CD4-positive, CD25-positive, alpha-beta regulatory T cell (primary cell): Measurements from ENCODE around the gene GORASP2. TPM values are rescaled to one million over a fixed set of nuclear protein-coding genes. Genes with fewer than 3 reads are reported as not detected.

ENCODE experiments used
- ATAC-seq, 2 donors: fragments of 150-1000 bp; cut with Tn5 transposase; one replicate each; pipeline ENCODE4 v1.10.0; 2021; ENCODE audit warnings: low read depth in 2 of 2, moderate number of reproducible peaks in 2 of 2, moderate library complexity in 1 of 2
- DNase-seq, 3 donors: peaks; one replicate each; pipeline versions ENCODE4 v3.0.0 to v3.0.0-alpha.2; 2012 to 2022; ENCODE audit warnings: mixed read lengths in 1 of 3
- H3K27ac ChIP-seq: one replicate; pipeline ENCODE4 v1.7.0; 2013; ENCODE audit warnings: mild to moderate bottlenecking, low read length; ENCODE audit not compliant: insufficient read depth, poor library complexity, severe bottlenecking
- H3K27me3 ChIP-seq: one replicate; pipeline ENCODE4 v1.7.0; 2013; ENCODE audit warnings: low read length; ENCODE audit not compliant: control insufficient read depth, insufficient read depth
- H3K36me3 ChIP-seq: one replicate; pipeline ENCODE4 v1.7.0; 2013; ENCODE audit warnings: mild to moderate bottlenecking, low read length, moderate library complexity; ENCODE audit not compliant: control insufficient read depth, insufficient read depth
- H3K4me1 ChIP-seq: 2 replicates; pipeline ENCODE4 v1.7.0; 2013; ENCODE audit warnings: mild to moderate bottlenecking, low read length; ENCODE audit not compliant: insufficient read depth, control insufficient read depth, poor library complexity, severe bottlenecking
- H3K4me3 ChIP-seq: one replicate; pipeline ENCODE4 v1.7.0; 2013; ENCODE audit warnings: low read depth, mild to moderate bottlenecking, low read length, moderate library complexity
- H3K9me3 ChIP-seq, 2 experiments: 1 replicate in 1 of 2; 2 replicates in 1 of 2; pipeline ENCODE4 v1.7.0; 2013; ENCODE audit warnings: low read length in 2 of 2, mild to moderate bottlenecking in 1 of 2, moderate library complexity in 1 of 2; ENCODE audit not compliant: control insufficient read depth in 2 of 2
- H3K27ac Mint-ChIP-seq, 3 donors: one replicate each; pipeline ENCODE4 v1.8.0; 2020 to 2022; ENCODE audit warnings: mild to moderate bottlenecking in 3 of 3, mixed read lengths in 3 of 3, moderate library complexity in 2 of 3
- H3K27me3 Mint-ChIP-seq: one replicate; pipeline ENCODE4 v1.8.0; 2022; ENCODE audit warnings: mild to moderate bottlenecking, mixed read lengths
- H3K36me3 Mint-ChIP-seq: one replicate; pipeline ENCODE4 v1.8.0; 2020; ENCODE audit warnings: mixed read lengths
- H3K4me1 Mint-ChIP-seq, 4 donors: one replicate each; pipeline ENCODE4 v1.8.0; 2020 to 2022; ENCODE audit warnings: mixed read lengths in 4 of 4, mild to moderate bottlenecking in 1 of 4
- H3K4me3 Mint-ChIP-seq, 4 donors: one replicate each; pipeline ENCODE4 v1.8.0; 2020 to 2022; ENCODE audit warnings: mild to moderate bottlenecking in 4 of 4, mixed read lengths in 4 of 4, moderate library complexity in 3 of 4
- H3K9me3 Mint-ChIP-seq, 7 donors: one replicate each; pipeline ENCODE4 v1.8.0; 2020 to 2022; ENCODE audit warnings: mixed read lengths in 7 of 7, mild to moderate bottlenecking in 3 of 7, moderate library complexity in 2 of 7
- polyA plus RNA-seq, 4 donors: library from polyadenylated mRNA; unstranded; fragments of 300-500 nt; fragmentation: Illumina TruSeq; gene quantifications; one replicate each; pipeline ENCODE4 v1.2.3, GENCODE V29; 2021
- total RNA-seq: library from RNA; stranded (reverse); gene quantifications from one replicate; pipeline ENCODE4 v1.2.3, GENCODE V29; 2022

GORASP2 gene
- total and polyA plus RNA-seq, 5 donors from 2014 or later, result 77.5 to 98.9 (median 92.1) TPM

DNA sequence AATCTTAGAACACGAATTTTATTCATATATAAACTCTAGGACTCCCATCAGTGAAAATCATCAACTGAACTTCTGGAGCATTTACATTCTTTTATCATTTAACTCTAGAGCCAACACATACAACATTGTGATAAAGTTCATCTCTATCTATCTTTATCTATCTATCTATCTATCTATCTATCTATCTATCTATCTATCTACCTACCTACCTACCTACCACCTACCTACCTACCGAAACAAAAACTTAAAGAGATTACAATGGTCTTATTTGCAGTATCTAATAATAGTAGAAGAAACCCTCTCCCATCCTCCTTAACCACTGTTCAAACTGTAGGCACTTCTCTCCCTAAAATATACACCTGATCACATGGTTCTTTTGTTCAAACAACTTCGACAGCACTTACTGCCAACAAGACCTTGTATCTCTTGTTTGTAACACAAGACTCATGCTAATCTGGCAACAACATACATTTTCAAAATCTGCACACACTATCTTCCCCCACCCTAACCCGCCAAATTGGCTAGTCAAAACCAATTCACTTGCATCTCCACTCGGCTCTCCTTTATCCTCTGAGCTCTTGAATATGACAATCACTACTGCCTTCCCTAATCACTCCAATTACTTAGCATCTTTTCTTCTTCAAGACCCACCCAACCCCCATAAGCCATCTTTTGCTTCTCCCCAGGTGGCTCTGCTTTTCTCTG, 69.0 kb downstream of the GORASP2 start:
- no peak overlapping the region for H3K4me3 ChIP-seq

DNA sequence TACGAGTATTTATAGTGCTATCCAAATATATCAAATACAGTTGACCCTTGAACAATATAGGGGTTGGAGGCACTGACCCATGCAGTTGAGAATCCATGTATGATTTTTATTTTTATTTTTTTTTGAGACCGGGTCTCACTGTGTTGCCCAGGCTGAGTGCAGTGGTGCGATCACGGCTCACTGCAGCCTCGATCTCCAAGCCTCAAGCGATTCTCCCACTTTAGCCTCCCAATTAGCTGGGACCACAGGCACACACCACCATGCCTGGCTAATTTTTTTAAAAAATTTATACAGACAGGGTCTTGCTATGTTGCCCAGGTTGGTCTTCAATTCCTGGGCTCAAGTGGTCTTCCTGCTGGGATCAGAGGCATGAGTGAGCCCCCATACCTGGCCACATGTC, 70.6 kb downstream of the GORASP2 start:
- Mint-ChIP-seq H3K4me3 (no peak overlapping the region), H3K4me1 (peaks cover 0 to 24% (median 2%) of the 10 kb centered on the region in 4 donors), H3K36me3 (peaks cover 42% of the 10 kb centered on the region), H3K27me3 (no peaks in the 10 kb centered on the region), H3K27ac (no peak overlapping the region), H3K9me3 (no peaks in the 10 kb centered on the region)
- no peak overlapping the region for H3K27ac ChIP-seq
- no peaks in the 10 kb centered on the region for H3K4me1 ChIP-seq
- DNase-seq (no peak), ATAC-seq (no peak)
- no peaks in the 10 kb centered on the region for H3K27me3 ChIP-seq
- H3K36me3 ChIP-seq, result peaks cover 57% of the 10 kb centered on the region
- no peaks in the 10 kb centered on the region for H3K9me3 ChIP-seq
- no peak overlapping the region for H3K4me3 ChIP-seq

More for the DNA sequence above, 69.0 kb downstream of the GORASP2 start:
- no peak overlapping the region for H3K27ac ChIP-seq
- H3K4me1 ChIP-seq, result no peaks in the 10 kb centered on the region
- H3K27me3 ChIP-seq, result no peaks in the 10 kb centered on the region
- Mint-ChIP-seq H3K36me3 (peaks cover 44% of the 10 kb centered on the region), H3K4me1 (peaks cover 0 to 24% (median 2%) of the 10 kb centered on the region in 4 donors), H3K9me3 (no peaks in the 10 kb centered on the region), H3K27ac (peak overlapping the region; percentile 9 to 87 (median 77)), H3K27me3 (no peaks in the 10 kb centered on the region), H3K4me3 (no peak overlapping the region)
- DNase-seq (no peak), ATAC-seq (no peak)
- peaks cover 59% of the 10 kb centered on the region for H3K36me3 ChIP-seq
- no peaks in the 10 kb centered on the region for H3K9me3 ChIP-seq

DNA sequence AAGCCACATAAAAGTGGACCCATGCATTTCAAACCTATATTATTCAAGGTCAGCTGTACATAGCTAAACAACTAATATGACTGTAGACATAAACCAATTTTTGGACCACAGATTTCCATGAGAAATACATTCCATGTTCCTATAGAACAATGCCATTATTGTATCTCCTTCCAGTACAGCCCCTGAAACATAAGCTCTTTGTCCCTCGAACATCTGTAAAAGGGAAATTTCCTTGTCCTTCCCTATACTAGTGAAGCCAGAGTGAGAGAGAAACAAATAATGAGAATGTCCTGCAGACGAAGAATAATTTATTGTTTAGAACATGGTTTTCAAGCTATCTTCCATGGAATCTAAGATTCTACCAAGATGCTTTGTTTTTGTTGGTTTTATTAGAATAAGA, 75.3 kb downstream of the GORASP2 start:
- DNase-seq, result no peak
- H3K27ac ChIP-seq, result no peak overlapping the region
- no peak overlapping the region for H3K4me3 ChIP-seq
- Mint-ChIP-seq H3K4me3 (no peak overlapping the region), H3K36me3 (peaks cover 47% of the 10 kb centered on the region), H3K27ac (no peak overlapping the region), H3K4me1 (peaks cover 6 to 13% (median 7%) of the 10 kb centered on the region in 4 donors), H3K27me3 (no peaks in the 10 kb centered on the region), H3K9me3 (no peaks in the 10 kb centered on the region)
- H3K27me3 ChIP-seq, result no peaks in the 10 kb centered on the region
- H3K36me3 ChIP-seq, result peaks cover 59% of the 10 kb centered on the region
- H3K9me3 ChIP-seq, result no peaks in the 10 kb centered on the region
- H3K4me1 ChIP-seq, result no peaks in the 10 kb centered on the region
- no peak for ATAC-seq

DNA sequence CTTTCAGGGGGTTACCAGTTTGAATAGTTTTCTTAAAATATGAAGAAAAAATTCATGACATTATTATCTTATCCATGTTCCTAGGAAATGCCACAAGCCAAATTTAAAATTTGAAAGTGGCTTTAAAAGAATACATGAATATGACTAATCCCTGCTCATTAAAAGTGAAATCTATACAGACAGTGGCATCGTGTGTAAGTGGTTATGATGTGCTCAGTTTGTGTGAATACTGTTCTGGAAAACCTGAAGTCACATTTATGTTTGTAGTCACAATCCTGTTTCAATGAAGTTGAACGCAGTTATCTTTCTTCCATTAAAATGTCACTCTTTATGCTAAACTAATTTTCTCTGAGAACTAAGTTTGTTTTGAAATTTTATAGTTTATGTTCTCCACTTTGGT, 75.8 kb downstream of the GORASP2 start:
- no peaks in the 10 kb centered on the region for H3K4me1 ChIP-seq
- H3K27ac ChIP-seq, result no peak overlapping the region
- H3K4me3 ChIP-seq, result no peak overlapping the region
- no peak overlapping the region for H3K27ac Mint-ChIP-seq
- H3K36me3 Mint-ChIP-seq, result peaks cover 51% of the 10 kb centered on the region
- peaks cover 7 to 15% (median 9%) of the 10 kb centered on the region in 4 donors for H3K4me1 Mint-ChIP-seq
- H3K9me3 ChIP-seq, result no peaks in the 10 kb centered on the region
- no peak overlapping the region for H3K4me3 Mint-ChIP-seq
- no peaks in the 10 kb centered on the region for H3K9me3 Mint-ChIP-seq
- peaks cover 60% of the 10 kb centered on the region for H3K36me3 ChIP-seq
- no peak for DNase-seq
- ATAC-seq, result no peak
- H3K27me3 Mint-ChIP-seq, result no peaks in the 10 kb centered on the region
- no peaks in the 10 kb centered on the region for H3K27me3 ChIP-seq

DNA sequence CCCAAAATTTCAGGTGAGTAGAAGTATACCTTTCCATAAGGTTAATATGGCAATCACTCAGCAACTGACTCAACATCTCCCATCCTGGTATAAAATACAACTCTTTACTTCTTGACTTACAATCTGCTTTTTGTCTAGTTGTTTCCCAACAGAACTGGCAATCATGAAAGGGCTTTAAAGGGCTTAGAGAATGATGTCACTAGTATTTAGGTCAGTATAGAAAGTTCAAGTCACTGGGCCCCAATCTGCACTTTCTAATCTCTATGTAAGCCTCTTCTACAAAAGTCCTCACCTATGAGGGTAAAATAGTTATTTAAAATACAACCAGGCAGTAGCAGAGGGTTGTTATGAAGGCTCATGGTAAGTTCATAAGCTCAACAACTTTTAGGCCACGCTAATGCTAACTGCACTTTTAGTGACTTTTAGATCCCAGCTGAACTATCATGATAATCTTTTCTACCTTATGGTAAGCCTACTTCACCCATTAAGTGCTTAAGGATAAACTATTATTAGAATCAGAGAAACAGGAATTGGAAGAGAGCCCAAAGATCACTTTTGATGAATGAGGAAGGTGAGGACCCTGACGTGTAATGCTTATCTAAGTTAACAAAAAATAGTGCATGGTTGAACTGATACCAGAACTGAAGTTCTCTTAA, 79.6 kb downstream of the GORASP2 start:
- Histone ChIP-seq H3K4me1 (no peaks in the 10 kb centered on the region), H3K36me3 (peaks cover 67% of the 10 kb centered on the region), H3K4me3 (no peak overlapping the region), H3K27ac (no peak overlapping the region), H3K27me3 (no peaks in the 10 kb centered on the region), H3K9me3 (no peaks in the 10 kb centered on the region)
- no peak for ATAC-seq
- peak overlapping the region in 1 of 3 donors; percentile 84 for H3K27ac Mint-ChIP-seq
- no peak for DNase-seq
- H3K27me3 Mint-ChIP-seq, result no peaks in the 10 kb centered on the region
- H3K4me3 Mint-ChIP-seq, result no peak overlapping the region
- peaks cover 55% of the 10 kb centered on the region for H3K36me3 Mint-ChIP-seq
- peaks cover 13 to 18% (median 16%) of the 10 kb centered on the region in 4 donors for H3K4me1 Mint-ChIP-seq
- H3K9me3 Mint-ChIP-seq, result no peaks in the 10 kb centered on the region

DNA sequence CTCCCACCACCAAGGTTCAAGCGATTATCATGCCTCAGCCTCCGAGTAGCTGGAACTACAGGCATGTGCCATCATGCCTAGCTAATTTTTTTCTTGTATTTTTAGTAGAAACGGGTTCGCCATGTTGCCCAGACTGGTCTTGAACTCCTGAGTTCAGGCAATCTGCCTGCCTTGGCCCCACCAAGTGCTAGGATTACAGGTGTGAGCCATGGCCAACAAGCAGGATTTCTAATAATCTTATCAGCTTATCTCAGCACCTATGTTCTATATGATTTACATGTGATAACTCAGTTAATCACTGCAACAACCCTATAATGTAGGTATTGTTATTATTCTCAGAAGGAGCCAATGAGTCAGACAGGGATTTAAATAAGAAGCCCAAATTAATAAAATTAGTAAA, 80.3 kb downstream of the GORASP2 start:
- peak overlapping the region in 1 of 3 donors; percentile 32 for H3K27ac Mint-ChIP-seq
- H3K36me3 Mint-ChIP-seq, result peaks cover 59% of the 10 kb centered on the region
- peaks cover 13 to 23% (median 16%) of the 10 kb centered on the region in 4 donors for H3K4me1 Mint-ChIP-seq
- H3K4me3 ChIP-seq, result no peak overlapping the region
- H3K36me3 ChIP-seq, result peaks cover 67% of the 10 kb centered on the region
- ATAC-seq, result no peak
- H3K27ac ChIP-seq, result no peak overlapping the region
- no peak for DNase-seq
- H3K4me3 Mint-ChIP-seq, result no peak overlapping the region
- H3K9me3 ChIP-seq, result no peaks in the 10 kb centered on the region
- no peaks in the 10 kb centered on the region for H3K27me3 Mint-ChIP-seq
- H3K9me3 Mint-ChIP-seq, result no peaks in the 10 kb centered on the region
- no peaks in the 10 kb centered on the region for H3K27me3 ChIP-seq
- no peaks in the 10 kb centered on the region for H3K4me1 ChIP-seq

DNA sequence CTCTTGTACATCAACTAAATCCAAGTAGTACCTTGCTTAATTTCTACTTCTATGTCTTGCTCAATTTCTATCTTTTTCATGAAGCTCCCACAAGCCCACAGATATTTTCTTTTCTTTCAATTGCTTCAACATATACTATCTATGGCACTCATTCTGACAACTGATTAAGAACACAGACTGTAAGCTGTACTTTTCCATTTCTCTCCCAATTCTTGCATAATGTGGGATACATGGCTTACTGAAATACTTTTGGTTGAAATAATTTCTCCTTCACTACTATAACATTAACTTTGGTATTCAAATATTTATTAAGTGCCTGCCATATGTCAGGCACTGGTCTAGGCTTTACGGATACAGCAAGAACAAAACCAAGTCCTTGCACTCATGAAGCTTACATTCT, 84.8 kb downstream of the GORASP2 start:
- Histone ChIP-seq H3K4me1 (peaks cover 8% of the 10 kb centered on the region), H3K27me3 (no peaks in the 10 kb centered on the region), H3K36me3 (peaks cover 42% of the 10 kb centered on the region), H3K27ac (no peak overlapping the region), H3K4me3 (no peak overlapping the region), H3K9me3 (no peaks in the 10 kb centered on the region)
- Mint-ChIP-seq H3K4me3 (no peak overlapping the region), H3K27me3 (no peaks in the 10 kb centered on the region), H3K4me1 (peaks cover 24 to 36% (median 28%) of the 10 kb centered on the region in 4 donors), H3K9me3 (no peaks in the 10 kb centered on the region), H3K27ac (peak overlapping the region in 1 of 3 donors; percentile 17), H3K36me3 (peaks cover 45% of the 10 kb centered on the region)
- ATAC-seq, result no peak
- no peak for DNase-seq
